Fibroblast of lung (primary cell): ENCODE results near the gene NR5A1. TPM values are rescaled to one million over a fixed set of nuclear protein-coding genes. Genes with fewer than 3 reads are reported as not detected.

Source experiments
- DNase-seq, 2 donors: peaks; one replicate each; pipeline versions ENCODE4 v3.0.0 to v3.0.0-alpha.2; 2010; ENCODE audit warnings: low read depth in 2 of 2
- H2AFZ ChIP-seq: 2 replicates; pipeline ENCODE4 v1.5.1; 2012; ENCODE audit warnings: low read length, control low read depth, inconsistent platforms
- H3K27ac ChIP-seq: 2 replicates; pipeline ENCODE4 v1.5.1; 2011; ENCODE audit warnings: low read length, control low read depth; ENCODE audit not compliant: insufficient read depth
- H3K27me3 ChIP-seq: 2 replicates; pipeline ENCODE4 v1.5.1; 2011; ENCODE audit warnings: mild to moderate bottlenecking, low read length; ENCODE audit not compliant: control insufficient read depth, insufficient read depth
- H3K36me3 ChIP-seq: 2 replicates; pipeline ENCODE4 v1.5.1; 2011; ENCODE audit warnings: low read length; ENCODE audit not compliant: control insufficient read depth, insufficient read depth
- H3K4me1 ChIP-seq: 2 replicates; pipeline ENCODE4 v1.5.1; 2011; ENCODE audit warnings: low read length; ENCODE audit not compliant: control insufficient read depth, insufficient read depth; ENCODE audit errors: extremely low read depth
- H3K4me2 ChIP-seq: 2 replicates; pipeline ENCODE4 v1.5.1; 2011; ENCODE audit warnings: low read length, control low read depth; ENCODE audit not compliant: insufficient read depth; ENCODE audit errors: extremely low read depth
- H3K4me3 ChIP-seq, 4 experiments: fragments of 200-600 bp in 1 of 4; sonication (generic) in 1 of 4; replicated peaks in 1 of 4; 2 replicates each; pipeline ENCODE4 v1.5.1; 2011 to 2016; ENCODE audit warnings: low read length in 4 of 4, low read depth in 3 of 4, mild to moderate bottlenecking in 3 of 4, control low read depth in 2 of 4, inconsistent platforms in 1 of 4, mixed read lengths in 1 of 4; ENCODE audit not compliant: insufficient read depth in 1 of 4; ENCODE audit errors: control extremely low read depth in 1 of 4
- H3K79me2 ChIP-seq: 2 replicates; pipeline ENCODE4 v1.5.1; 2012; ENCODE audit warnings: mild to moderate bottlenecking, low read length, inconsistent platforms; ENCODE audit not compliant: control insufficient read depth, insufficient read depth
- H3K9ac ChIP-seq: 2 replicates; pipeline ENCODE4 v1.5.1; 2011; ENCODE audit warnings: mild to moderate bottlenecking, low read length, control low read depth; ENCODE audit not compliant: insufficient read depth
- H3K9me3 ChIP-seq: 2 replicates; pipeline ENCODE4 v1.5.1; 2012; ENCODE audit warnings: low read depth, low read length; ENCODE audit not compliant: control insufficient read depth, insufficient read depth
- H4K20me1 ChIP-seq: 2 replicates; pipeline ENCODE4 v1.5.1; 2011; ENCODE audit warnings: low read length; ENCODE audit not compliant: control insufficient read depth, insufficient read depth; ENCODE audit errors: extremely low read depth
- CTCF ChIP-seq, 2 donors: IDR thresholded peaks in 1 of 2; conservative IDR thresholded peaks in 1 of 2; 1 replicate in 1 of 2; 2 replicates in 1 of 2; pipeline ENCODE4 v1.5.1; 2011 to 2012; ENCODE audit warnings: low read length in 2 of 2, control low read depth in 1 of 2, inconsistent platforms in 1 of 2, low read depth in 1 of 2, mild to moderate bottlenecking in 1 of 2
- EZH2 ChIP-seq: IDR thresholded peaks from 2 replicates; pipeline ENCODE4 v1.5.1; 2012; ENCODE audit warnings: low read length, control low read depth, mild to moderate bottlenecking; ENCODE audit errors: missing control alignments
- polyA plus RNA-seq, 2 donors: library from polyadenylated mRNA; depleted of rRNA in 1 of 2; stranded (reverse) in 1 of 2; unstranded in 1 of 2; fragments of >200 nt; gene quantifications; 2 replicates each; pipeline ENCODE4 v1.2.1, GENCODE V29; 2011 to 2012; ENCODE audit warnings: missing spikeins in 1 of 2
- total RNA-seq: library from RNA; depleted of rRNA; stranded (reverse); fragments of >200 nt; gene quantifications from 2 replicates; pipeline ENCODE4 v1.2.1, GENCODE V29; 2014

The NR5A1 gene
- total and polyA plus RNA-seq, 2 donors (not counting 1 experiment from before 2014, with no cell fraction given), result not detected

GRCh38 chr9:124479947-124480620 is 27.1 kb downstream of the NR5A1 start:
- Histone ChIP-seq H3K4me2 (no peak overlapping the region), H3K36me3 (no peaks in the 10 kb centered on the region), H4K20me1 (no peaks in the 10 kb centered on the region), H2AFZ (no peak overlapping the region), H3K27ac (no peak overlapping the region), H3K79me2 (no peaks in the 10 kb centered on the region), H3K4me1 (no peaks in the 10 kb centered on the region), H3K27me3 (peaks cover 29% of the 10 kb centered on the region), H3K9ac (no peak overlapping the region), H3K9me3 (no peaks in the 10 kb centered on the region), H3K4me3 (no peak overlapping the region)
- TF ChIP-seq CTCF (conservative IDR thresholded peaks at IDR 0.05 in 1 of 2, IDR thresholded peaks at IDR 0.05 in 1 of 2; ENCODE audit: low read depth in 1 of 2, low read length in 2 of 2) (no peak), EZH2 (peak; percentile 54)
- DNase-seq, result no peak

GRCh38 chr9:124479371-124479770 is 27.8 kb downstream of the NR5A1 start:
- H3K4me1 ChIP-seq, result no peaks in the 10 kb centered on the region
- H4K20me1 ChIP-seq, result no peaks in the 10 kb centered on the region
- no peak for DNase-seq
- H3K9ac ChIP-seq, result no peak overlapping the region
- H3K36me3 ChIP-seq, result no peaks in the 10 kb centered on the region
- H3K79me2 ChIP-seq, result no peaks in the 10 kb centered on the region
- H3K4me3 ChIP-seq, result no peak overlapping the region
- H3K27me3 ChIP-seq, result peaks cover 29% of the 10 kb centered on the region
- TF ChIP-seq EZH2 (no peak), CTCF (conservative IDR thresholded peaks at IDR 0.05 in 1 of 2, IDR thresholded peaks at IDR 0.05 in 1 of 2; ENCODE audit: low read depth in 1 of 2, low read length in 2 of 2) (no peak)
- H3K4me2 ChIP-seq, result no peak overlapping the region
- H2AFZ ChIP-seq, result no peak overlapping the region
- H3K27ac ChIP-seq, result no peak overlapping the region
- no peaks in the 10 kb centered on the region for H3K9me3 ChIP-seq

GRCh38 chr9:124478354-124478753 is 28.8 kb downstream of the NR5A1 start:
- H3K4me1 ChIP-seq, result no peaks in the 10 kb centered on the region
- H3K4me3 ChIP-seq, result no peak overlapping the region
- no peaks in the 10 kb centered on the region for H3K79me2 ChIP-seq
- H3K4me2 ChIP-seq, result no peak overlapping the region
- no peaks in the 10 kb centered on the region for H4K20me1 ChIP-seq
- H3K36me3 ChIP-seq, result no peaks in the 10 kb centered on the region
- H3K9me3 ChIP-seq, result no peaks in the 10 kb centered on the region
- H3K9ac ChIP-seq, result no peak overlapping the region
- DNase-seq, result no peak
- H3K27ac ChIP-seq, result no peak overlapping the region
- peaks cover 29% of the 10 kb centered on the region for H3K27me3 ChIP-seq
- TF ChIP-seq EZH2 (no peak), CTCF (conservative IDR thresholded peaks at IDR 0.05 in 1 of 2, IDR thresholded peaks at IDR 0.05 in 1 of 2; ENCODE audit: low read depth in 1 of 2, low read length in 2 of 2) (no peak)
- no peak overlapping the region for H2AFZ ChIP-seq
